NCI-H1092 (cell line): ENCODE measurements around the gene FAM83C.
A peak's percentile ranks its signal among the peaks of the same experiment; 100 is the strongest.
"Not testable (repeated sequence)": the region's sequence is repeated elsewhere in the genome, so short reads cannot be mapped to it uniquely, and the experiment has no call there.

Source experiments
- DNase-seq: peaks from one replicate; lab custom pipeline; 2025; lab: John Stamatoyannopoulos, UW

Gene FAM83C

GRCh38 chr20:35318502-35319157 lies 26.4 kb upstream of the FAM83C start:
- no peak for DNase-seq

DNA sequence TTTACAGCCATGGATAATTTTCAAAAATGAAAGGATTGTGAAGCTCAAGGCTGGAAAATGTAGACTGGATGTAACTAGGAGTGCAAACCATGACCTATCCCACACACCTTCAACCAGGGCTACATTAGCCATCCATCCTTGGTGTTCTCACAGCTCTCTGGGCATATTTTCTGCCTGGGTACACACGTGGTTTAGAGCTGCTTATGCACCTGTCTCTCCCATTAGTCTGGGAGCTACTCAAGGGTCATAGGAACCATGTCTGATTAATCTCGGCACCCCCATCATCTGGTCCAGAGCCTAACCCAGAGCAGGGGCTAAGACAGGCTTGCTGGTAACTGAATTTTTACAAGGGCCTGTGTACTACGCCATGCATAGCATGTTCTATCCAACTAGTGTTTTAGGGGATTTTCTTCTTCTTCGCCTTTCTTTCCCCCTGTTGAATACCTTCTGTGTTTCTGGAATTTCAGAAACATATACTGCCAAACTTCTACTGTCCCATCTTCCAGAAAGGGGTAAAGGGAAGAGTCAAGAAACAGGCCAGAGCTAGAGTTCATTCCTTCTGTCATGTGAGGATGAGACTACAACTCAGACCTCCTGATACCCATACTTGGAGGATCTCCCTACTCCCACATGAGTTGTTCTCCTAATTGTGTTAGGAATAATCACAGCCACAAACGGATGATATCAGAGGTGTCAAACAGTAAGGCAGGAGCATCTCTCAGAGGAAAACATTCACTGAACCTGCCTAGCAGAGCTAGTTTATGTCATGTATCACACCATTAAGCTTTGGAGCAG lies 25.4 kb upstream of the FAM83C start:
- no peak for DNase-seq

GRCh38 chr20:35316086-35316485 lies 23.9 kb upstream of the FAM83C start:
- no peak for DNase-seq

- DNase-seq = not testable (repeated sequence)
Measured at GRCh38 chr20:35315632-35316020, 23.4 kb upstream of the FAM83C start.

DNA sequence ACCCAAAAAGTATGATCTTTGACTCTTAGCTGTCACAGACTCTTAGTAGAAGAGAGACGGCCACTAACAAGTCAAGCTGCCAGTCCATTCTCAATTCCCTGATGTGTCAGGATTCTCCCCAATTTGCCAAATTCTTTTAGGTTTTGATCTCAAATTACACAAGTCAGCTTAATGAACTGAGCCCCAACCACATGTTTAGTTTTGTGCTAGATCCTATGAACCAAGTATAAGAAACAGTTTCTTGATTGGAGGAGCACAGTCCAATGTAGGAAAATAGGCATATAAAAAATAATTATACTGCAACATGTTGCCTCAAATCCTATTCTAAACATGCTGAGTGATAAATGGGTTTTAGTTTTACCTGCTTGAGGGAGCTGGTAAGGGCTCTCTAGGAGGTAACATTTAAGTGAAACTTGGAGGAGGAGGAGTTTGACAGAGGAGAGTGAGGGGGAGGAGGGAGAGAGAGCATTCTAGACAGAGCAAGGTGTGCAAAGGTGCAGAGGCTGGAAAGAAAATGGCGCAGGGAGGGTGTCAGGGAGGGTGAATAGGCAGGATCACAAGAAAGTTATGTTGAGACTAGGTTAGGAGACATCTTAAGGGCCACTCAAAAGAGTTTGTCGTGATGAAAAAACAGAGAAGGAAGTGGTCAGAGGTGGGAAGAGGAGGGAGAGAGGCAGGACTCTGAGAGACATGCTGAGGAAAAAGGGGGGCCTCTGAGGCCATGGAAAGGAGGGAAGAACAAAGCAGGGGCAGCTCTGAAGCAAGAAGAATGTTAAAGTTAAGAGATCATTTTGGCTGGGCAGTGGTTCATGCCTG lies 22.8 kb upstream of the FAM83C start:
- DNase-seq = no peak

DNA sequence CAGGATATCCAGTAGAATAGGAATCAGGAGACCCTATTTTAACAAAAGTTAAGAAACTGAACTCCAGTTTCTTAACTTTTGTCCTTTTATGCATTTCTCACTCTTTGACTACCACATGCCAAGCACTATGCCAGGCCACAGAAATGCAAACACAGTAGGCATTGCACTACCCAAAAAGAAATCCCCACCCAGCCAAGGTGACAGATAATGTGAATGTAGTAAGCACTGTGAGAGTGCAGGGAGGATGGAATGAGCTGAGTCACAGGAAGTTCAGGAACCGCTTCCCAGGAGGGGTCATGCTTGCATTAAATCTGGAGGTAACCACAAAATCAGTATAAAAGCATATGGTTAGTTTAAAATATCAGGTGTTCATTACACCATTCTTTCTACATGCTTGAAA lies 20.1 kb upstream of the FAM83C start:
- DNase-seq = no peak

GRCh38 chr20:35311822-35312221 lies 19.6 kb upstream of the FAM83C start:
- DNase-seq = no peak

DNA sequence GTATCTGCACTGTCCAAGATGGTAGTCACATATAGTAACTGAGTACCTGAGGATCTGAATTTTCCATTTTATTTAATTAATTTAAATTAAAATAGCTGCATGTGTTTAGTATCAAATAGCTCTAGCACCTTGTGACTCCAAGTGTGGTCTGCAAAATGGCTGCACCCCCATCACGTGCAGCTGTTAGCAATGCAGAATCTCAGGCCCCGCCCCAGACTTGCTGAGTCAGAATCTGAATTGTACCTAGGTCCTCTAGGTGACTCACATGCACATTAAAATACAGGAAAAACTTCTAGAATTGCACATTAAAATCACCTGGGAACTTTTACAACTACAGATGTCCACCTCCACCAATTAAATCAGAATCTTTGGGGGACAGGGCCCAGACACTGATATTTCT lies 19.2 kb upstream of the FAM83C start:
- no peak for DNase-seq

DNA sequence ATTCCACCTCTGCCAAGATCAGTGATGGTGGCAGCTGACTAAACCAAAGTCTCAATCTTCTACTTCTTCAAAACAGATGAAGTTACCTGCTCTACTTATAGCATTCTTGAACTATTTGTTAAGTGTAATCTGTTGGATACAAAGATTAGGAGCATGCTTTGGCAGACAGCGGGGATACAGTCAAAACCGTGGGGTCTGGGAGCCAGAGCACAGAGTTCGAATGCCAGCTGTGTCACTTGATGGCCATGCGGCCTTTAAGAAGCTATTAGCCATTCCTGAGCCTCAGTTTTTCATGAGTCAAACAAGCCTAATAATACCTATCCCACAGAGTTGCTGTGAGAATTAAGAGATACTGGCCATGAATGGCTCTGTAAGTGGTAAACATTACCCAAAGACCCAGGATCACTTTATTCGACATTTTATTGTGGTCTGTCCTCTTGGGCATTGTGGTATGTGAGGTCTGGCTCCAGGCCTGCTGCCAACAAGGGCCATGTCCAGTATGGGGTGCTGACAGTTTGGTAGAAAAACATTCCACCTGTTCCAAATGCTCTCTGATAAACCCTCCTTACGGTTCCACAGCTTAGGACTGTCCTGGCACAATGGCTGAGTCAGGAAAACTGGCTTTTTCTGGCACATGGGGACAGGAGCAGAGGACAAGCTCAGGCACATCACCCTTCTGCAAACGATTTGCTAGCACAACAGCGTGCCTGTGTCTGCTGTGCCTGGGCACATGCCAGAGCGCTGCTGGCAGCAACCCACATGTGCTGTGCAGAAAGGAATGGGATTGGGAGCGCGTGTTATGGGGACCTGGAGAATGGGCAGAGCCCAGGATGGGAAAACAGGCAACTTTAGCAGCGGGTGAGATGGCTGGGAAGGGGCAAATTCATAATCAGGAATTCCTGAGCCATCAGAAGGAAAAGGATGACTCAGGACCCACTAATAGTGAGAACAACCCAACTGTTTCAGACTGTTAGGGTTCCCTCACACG lies 15.7 kb upstream of the FAM83C start:
- DNase-seq = no peak

DNA sequence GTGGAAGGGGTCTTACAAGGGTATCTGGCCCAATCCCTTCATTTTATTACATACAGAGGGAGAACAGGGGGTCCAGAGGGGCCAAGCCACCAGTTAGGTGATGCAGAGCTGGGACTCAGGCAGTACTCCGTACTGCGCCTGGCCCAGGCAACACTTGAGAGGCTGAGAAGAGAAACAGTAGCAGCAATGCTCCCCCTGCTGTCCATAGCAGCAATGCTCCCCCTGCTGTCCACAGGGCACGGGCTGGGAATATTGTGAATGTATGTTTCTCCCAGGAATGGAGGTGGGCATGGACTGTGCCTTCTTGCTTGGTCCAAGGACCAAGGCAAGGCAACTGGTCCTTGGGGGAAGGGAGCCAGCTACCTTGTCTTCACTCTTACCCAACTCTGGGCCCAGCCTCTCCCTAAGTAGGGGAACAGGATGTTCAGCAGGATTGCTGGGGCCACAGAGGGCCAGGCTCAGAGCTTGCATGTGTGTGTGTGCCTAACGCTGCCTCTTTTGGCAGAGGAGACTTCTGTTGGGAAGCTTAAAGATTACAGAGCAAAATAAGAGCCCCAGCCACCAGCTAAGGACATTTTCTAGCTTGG lies 14.8 kb upstream of the FAM83C start:
- DNase-seq = no peak

DNA sequence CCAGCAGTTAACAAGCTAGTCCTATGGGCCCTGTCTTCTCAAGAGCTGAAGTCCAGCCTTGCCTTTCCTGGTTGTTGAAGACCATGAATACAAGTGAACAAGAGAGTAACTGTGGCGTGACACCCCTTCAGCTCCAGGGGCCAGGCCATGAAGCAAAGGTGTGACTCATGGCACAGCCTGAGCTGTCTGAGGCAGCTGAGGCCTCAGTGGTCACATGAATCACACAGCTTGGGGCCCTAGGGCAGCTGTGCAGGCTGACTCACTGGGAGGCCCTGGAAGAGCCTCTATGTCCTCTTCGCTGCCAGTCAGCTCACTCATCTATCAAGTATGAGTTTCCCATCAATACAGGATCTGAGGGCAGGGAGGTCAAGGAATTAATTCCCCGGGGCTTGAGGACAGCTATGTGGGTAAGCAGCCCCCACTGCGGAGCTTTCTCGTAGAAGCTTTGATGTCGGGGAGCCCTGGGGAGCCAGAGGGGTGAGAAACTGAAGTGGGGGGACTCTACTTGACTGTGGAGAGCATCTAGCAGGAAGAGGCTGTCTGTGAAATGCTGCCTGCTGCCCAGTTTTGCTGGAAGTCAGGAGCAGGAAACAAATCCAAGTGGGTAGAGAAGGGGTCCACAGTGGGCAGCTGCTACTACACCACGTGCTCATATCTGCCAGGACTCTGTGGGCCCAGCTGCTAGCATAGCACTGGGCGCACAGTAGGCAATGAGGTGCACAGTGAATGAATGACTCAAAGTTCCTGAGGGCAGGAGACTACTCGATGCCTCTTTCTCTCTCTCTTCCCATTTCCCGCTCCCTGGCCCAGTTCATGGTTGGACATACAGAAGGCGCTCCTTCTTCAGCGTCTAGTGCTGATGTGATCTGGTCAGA lies 13.7 kb upstream of the FAM83C start:
- no peak for DNase-seq

DNA sequence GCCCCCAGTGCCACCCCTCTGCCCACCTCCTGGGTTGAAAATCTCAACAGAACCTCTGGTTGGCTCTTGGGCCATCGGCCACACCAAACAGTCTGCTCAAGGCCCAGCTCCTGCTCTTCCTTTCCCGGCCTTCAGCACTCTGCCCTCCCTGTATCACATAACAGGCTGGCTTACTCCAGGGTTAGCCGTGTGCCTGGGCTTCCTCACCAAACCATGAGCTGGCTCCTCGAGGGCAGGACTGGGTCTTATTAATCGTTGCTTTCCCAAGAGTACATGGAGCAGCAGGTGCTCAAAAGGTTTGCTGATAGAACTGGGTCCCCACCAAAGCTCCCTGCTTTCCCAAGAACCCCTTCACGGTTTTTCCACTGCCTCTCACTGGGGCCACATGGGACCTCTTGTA lies 12.7 kb upstream of the FAM83C start:
- DNase-seq = no peak

GRCh38 chr20:35303735-35304491 lies 11.7 kb upstream of the FAM83C start:
- DNase-seq = peak; percentile 74

DNA sequence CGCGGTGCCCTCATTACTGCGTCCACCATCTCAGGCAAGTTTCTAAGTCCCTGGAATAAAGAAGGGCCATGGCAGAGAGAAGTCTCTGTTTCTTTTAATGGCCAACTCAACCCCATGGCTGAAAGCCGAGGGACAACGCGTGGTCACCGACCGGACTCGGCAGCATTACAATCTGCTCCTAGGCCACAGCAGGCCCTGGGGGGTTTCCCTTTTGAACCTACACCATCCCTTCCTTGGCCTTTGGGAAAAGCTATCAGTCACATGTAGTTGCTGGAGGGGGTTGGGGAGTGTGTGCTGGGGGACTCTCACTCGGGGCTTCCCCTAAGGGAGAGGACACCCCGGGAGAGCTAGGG lies 11.1 kb upstream of the FAM83C start:
- no peak for DNase-seq

GRCh38 chr20:35302421-35303335 lies 10.5 kb upstream of the FAM83C start:
- no peak for DNase-seq

- no peak for DNase-seq
Measured at GRCh38 chr20:35301426-35301825, 9.2 kb upstream of the FAM83C start.

DNA sequence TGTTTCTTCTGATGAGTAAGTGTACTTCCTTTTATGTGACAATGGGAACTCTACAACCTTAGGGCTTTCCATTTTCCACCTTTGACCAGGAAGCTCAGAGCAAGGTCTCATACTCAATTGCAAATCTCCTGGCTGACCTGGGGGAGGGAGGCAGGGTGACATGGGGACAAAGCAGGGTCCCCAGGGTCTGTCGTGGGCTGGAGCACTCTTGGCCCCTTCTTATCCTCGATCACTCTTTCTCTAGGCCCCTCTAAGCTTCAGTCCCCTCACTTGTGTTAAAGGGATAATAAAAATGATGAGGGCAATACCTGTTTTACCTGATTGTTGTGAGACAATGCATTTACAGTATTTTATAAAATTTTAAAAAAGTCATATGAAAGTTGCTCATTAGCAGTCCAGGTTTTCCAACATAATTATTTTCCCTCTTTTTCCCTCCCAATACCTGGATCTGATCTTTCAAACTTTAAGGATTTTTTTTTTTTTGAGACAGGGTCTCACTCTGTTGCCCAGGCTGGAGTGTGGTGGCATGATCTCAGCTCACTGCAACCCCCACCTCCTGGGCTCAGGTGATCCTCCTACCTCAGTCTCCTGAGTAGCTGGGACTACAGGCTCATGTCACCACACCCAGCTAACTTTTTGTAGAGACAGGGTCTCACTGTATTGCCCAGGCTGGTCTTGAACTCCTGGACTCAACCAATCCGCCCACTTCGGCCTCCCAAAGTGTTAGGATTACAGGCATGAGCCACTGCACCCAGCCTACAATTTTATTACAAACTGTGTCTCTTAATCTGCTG lies 8.4 kb upstream of the FAM83C start:
- no peak for DNase-seq

GRCh38 chr20:35299780-35300179 lies 7.6 kb upstream of the FAM83C start:
- no peak for DNase-seq
